Activated CD8-positive, alpha-beta memory T cell treated with anti-CD3 and anti-CD28 coated beads, Interleukin-2, amount 50 U/mL, for 24 hours (primary cell): ENCODE data around the gene SLC24A4.

Experiments
- DNase-seq: peaks from one replicate; pipeline ENCODE4 v3.0.0-alpha.2; 2020; ENCODE audit errors: extremely low read depth

SLC24A4 gene

GRCh38 chr14:92475451-92476187 is 152.7 kb downstream of the SLC24A4 start:
- no peak for DNase-seq

- DNase-seq: no peak
Measured at GRCh38 chr14:92480856-92481255, 157.9 kb downstream of the SLC24A4 start.

GRCh38 chr14:92481386-92481785 is 158.4 kb downstream of the SLC24A4 start:
- no peak for DNase-seq

- DNase-seq: no peak
Measured at GRCh38 chr14:92481811-92482555, 159.0 kb downstream of the SLC24A4 start.

GRCh38 chr14:92482621-92483319 is 159.8 kb downstream of the SLC24A4 start:
- DNase-seq: no peak

GRCh38 chr14:92484132-92484823 is 161.3 kb downstream of the SLC24A4 start:
- DNase-seq: no peak

GRCh38 chr14:92486881-92487280 is 163.9 kb downstream of the SLC24A4 start:
- no peak for DNase-seq

- DNase-seq: no peak
Measured at GRCh38 chr14:92487513-92488133, 164.7 kb downstream of the SLC24A4 start.

GRCh38 chr14:92489394-92490238 is 166.7 kb downstream of the SLC24A4 start:
- no peak for DNase-seq

GRCh38 chr14:92490239-92490959 is 167.4 kb downstream of the SLC24A4 start:
- DNase-seq: no peak

GRCh38 chr14:92491782-92492181 is 168.8 kb downstream of the SLC24A4 start:
- DNase-seq: no peak

GRCh38 chr14:92492258-92492657 is 169.3 kb downstream of the SLC24A4 start:
- no peak for DNase-seq

- DNase-seq: no peak
Measured at GRCh38 chr14:92493024-92493423, 170.1 kb downstream of the SLC24A4 start.

GRCh38 chr14:92493492-92493891 is 170.5 kb downstream of the SLC24A4 start:
- DNase-seq: no peak

- no peak for DNase-seq
Measured at GRCh38 chr14:92494512-92494911, 171.5 kb downstream of the SLC24A4 start.

GRCh38 chr14:92495027-92495426 is 172.1 kb downstream of the SLC24A4 start:
- DNase-seq: no peak

- no peak for DNase-seq
Measured at GRCh38 chr14:92496191-92496857, 173.4 kb downstream of the SLC24A4 start.

GRCh38 chr14:92497391-92497790 is 174.4 kb downstream of the SLC24A4 start:
- no peak for DNase-seq

- DNase-seq: no peak
Measured at GRCh38 chr14:92499234-92499633, 176.3 kb downstream of the SLC24A4 start.
